Inflammatory macrophage (primary cell): Measurements from ENCODE around the gene P2RY6.

Experiments used
- DNase-seq, 2 donors: peaks; one replicate each; pipeline ENCODE4 v3.0.0-alpha.2; 2020 to 2022

The P2RY6 gene

DNA sequence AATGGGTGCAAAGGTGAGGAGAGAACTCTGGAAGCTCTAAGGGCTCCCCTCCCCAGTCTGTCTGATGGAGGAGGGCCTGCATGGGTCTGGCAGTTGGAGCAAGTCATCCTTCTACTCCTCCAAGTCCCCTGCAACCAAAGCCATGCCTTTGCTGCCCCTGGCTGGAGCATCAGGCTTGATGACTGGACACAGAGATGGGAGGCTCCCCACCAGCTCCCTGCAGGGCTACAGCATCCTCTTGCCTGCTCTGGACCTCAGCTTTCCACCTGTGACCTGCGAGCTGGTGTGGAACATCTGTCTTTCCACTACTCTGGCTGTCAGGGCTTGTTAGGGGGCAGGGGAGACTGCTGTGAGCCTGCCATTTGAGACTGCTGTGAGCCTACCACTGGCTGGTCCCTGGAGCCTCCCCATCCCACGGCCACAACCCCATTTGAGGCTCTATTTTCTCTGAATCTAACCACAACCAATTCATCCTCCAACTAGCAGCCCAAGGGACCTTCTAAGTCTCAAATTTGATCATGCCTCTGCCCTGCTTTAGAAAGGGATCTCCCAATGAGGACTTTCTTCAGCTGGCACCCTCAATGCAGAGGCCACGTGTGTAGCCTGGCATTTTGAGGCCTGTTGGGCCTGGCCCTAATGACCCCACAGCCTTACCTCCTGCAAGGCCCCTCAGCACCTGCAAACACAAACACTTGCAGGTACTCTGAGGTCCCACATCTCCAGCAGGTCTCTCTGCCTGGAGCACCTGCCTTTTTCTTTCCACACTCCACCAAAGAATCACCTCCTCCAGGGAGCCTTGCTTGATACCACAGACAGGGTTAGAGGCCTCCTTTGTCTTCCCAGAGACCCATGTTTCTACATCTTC is 9.9 kb downstream of the P2RY6 start:
- DNase-seq = no peak

DNA sequence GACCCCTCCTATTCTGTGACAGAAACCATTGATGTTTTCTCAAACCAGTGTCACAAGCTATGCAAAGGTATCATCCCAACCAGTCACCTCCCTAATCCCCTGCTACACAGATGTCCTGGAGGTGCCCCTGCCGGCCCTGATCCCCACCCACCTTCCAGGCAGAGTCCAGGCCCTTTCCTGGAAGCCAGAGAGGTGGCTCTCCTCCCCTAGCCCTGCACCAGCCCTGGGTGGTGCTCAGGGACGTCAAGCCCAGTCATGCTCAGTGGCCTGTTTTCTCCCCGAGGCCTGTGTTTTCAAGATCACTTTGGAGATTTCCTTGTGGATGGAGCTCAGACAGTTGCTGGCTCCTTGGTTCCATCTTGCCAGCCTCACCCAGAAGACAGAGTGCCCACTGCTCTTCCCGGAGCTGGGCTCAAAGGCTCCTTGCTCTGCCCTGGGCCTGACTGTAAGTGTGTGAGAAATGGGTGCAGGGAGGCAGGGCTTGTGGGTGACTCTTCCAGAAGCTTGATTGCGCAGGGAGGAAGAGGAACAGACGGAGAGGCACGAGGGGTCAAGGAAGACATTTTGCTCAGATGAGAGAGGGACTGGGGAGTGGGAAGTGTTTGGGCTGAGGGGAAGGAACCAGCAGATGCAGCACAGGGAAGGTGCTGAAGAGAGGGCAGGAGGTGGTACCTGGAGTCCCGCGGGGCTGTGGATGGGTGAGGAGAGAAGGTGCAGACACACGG is 11.3 kb downstream of the P2RY6 start:
- peak; percentile 82 to 84 for DNase-seq

DNA sequence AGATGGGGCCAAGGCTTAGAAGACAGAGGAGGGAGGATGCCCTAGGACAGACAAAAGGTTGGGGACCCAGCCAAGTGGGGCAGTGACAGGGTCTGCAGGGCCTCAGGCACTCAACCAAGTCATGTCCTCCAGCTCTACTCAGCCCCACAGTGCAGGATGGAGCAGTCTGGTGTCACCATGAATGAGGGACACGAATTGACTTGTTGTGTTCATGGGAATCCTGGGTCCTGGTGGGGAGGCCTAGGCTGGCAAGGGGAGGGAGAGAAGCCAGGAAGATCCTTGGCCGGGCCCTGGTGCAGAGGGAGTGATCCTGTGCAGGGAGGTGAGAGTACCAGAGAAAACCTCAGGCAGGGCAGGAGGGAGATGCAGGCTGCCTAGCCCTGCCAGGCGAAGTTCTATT is 12.0 kb downstream of the P2RY6 start:
- DNase-seq = no peak

DNA sequence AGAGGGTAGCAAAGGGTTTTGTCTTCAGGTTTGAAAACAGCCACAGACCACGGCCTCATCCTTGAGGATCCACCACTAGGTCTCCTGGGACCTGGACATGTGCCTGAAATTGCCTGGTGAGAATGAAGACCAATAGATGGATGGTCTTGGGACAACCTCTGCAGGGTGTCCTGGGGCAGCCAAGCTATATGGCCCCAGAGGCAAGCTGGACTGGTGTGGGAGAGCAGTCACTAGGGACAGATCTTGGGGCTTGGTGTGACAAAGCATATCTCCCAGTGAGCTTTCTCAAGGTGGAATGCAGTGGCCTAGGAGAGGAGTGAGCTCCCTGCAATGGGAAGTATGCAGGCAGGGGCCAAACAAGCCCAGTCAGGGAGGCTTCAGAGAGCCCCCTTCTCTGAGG is 13.6 kb downstream of the P2RY6 start:
- DNase-seq = no peak

DNA sequence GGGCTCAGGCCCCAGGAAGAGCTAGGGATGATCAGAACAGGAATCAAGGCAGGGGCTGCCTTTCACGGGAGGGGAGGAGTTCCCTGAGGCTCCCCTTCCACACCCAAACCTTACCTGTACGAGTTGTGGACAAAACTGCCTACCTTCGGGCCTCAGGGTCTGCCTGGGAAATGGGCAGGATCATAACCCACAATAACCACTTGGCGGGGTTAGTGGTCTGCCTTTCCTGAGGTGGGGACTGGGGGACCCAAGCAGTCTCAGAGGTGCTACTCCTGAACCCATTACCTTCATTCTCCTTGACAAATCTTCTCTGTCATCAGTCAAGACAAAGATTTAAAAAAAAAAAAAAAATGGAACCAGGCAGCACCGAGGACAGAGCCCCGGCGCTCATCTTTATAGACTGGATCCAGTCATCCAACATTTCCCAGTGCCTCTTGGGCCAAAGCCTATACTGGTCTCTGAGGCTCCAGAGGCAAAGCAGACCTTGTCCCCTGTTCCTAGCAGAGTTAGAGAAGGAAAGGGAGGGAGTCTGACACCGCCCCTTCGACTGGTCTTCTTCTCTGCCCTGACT is 14.2 kb downstream of the P2RY6 start:
- no peak for DNase-seq

DNA sequence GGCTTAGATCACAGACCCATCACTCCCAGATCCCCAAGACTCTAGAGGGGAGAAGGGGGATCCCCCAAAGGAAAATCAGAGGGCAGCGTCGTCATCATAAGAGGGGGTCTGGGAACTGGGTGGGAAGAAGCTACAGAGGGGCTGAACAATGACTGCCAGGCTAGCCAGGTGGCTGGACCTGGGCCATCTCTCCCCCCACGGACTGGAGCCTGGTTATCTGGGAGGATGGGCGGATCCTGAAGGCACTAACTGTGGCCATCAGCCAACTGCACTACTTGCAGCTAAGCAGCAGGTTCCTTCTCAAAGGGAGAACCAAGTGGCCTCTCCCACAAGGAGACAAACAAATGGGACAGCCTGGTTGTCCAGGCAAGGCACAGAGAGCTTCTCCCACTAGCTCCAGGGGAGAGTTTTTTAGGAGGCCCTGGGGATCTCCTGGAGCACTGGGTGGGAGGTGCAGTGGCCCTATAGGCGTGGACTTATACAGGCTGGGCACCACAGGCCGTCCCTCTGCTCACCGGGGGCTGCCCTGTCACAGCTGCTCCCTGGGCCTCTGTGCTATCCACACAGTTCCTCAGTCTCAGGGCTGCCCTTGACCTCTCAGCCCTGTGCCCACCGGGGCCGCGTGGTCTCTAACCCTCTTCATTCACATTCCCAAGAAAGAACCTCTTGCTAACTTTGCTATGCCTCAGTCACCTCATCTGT is 15.4 kb downstream of the P2RY6 start:
- DNase-seq = peak in 1 of 2 donors; percentile 28

DNA sequence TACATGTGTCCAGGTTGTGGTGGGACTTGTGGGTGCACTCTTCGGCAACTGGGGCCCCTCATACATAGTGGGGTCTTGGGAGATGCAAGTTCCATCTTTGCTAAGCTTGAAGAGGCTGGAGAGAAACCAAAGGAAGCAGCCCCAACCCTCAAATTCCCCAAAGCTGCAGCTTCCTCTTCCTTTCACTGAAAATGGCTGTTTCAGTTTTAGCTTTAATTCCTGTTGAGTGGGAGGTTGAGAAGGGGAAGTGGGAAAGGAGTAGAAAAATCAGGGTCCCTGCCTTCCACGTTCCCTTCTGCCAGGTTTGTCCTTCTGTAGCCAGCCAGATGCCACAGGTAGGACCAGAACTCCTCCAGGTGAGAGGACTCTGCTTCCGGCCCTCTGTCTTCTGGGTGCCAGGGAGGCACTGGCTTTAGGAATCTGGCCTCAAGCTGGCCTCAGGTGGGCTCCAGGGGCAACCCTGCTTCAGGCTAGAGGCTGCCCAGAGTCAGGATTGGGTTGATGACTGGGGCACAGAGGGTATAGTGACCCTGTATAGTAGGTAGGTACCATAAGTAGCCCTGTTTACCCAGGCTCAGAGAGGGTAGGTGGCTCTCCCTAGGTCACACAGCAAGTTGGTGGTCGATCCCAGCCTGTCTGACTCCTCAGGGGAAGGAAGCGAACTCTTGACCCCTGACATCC is 16.2 kb downstream of the P2RY6 start:
- peak; percentile 75 to 84 for DNase-seq

DNA sequence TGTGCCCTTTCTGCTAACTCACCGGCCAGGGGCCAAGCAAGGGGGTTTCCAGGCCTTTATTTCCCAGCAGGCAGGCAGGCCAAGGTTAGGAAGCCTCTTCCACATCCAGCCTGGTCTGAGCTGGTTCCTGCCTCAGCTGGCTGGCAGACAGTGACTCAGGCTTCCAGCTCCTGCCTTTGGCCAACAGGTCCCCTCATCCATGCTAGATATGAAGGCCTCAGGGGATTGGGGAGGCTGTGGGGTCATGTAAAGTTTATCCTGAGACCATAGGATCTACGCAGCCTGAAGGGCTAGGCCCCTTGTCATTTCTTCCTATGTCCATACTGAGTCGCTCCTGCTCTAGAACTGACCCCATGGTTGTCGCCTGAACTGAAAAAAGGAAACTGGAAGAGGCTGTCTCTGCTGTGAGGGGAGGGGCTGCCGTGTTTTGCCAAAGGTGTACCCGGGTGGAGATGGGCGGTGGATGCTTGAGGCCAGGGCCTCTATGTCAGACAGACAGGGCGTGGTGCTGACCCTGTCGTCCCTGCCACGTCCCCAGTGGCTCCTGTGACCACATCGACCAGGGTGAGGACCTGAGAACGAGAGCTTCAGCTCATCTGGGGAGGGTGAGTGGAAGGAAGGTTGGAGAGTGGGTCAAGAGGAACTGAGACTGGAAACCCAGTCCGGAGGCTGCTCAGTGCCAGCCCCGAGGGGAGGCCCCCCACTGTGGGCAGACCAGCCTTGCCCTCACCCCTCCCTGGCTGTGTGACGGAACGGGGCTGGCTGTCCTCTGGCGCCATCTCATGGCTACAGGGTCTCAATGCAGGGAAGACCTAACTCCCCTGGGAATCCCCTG is 17.0 kb downstream of the P2RY6 start:
- DNase-seq = peak; percentile 62 to 68

DNA sequence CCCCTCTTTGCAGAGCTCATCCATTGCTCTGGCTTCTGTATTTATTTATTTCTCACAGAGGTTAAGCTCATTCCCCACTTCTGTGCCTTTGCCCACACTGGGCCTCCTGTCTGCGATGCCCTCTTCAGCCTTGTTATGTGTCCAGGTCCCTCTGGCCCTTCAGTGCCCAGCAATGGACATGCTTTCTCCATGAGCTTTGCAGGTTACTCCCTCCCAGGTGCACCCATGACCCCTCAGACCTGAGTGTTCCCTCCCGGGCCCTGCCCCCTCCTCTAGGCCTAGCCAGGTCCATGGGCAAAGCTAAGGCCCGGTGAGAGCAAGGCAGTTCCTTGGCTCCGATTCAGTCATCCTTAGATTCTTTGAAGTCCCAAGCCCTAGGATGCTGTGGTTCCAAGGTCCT is 18.4 kb downstream of the P2RY6 start:
- no peak for DNase-seq

DNA sequence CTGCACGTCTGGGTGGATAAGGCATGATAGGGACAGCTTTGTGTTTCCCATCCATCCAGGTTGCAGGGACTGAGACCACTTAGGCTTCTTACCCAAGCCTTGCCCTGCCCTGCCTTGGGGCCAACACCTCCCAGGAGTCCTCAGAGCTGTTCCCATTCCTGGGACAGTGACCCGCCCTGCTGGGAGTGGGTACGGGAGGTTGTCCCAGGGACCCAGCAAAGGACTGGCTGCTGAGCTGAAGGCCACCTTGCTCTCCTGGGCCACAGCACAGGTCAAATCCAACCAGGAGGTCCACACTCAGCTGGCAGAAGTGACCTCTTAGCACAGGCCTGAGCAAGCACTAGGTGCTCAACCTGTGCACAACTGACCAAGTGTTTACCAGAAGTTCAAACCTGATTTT is 19.1 kb downstream of the P2RY6 start:
- no peak for DNase-seq

DNA sequence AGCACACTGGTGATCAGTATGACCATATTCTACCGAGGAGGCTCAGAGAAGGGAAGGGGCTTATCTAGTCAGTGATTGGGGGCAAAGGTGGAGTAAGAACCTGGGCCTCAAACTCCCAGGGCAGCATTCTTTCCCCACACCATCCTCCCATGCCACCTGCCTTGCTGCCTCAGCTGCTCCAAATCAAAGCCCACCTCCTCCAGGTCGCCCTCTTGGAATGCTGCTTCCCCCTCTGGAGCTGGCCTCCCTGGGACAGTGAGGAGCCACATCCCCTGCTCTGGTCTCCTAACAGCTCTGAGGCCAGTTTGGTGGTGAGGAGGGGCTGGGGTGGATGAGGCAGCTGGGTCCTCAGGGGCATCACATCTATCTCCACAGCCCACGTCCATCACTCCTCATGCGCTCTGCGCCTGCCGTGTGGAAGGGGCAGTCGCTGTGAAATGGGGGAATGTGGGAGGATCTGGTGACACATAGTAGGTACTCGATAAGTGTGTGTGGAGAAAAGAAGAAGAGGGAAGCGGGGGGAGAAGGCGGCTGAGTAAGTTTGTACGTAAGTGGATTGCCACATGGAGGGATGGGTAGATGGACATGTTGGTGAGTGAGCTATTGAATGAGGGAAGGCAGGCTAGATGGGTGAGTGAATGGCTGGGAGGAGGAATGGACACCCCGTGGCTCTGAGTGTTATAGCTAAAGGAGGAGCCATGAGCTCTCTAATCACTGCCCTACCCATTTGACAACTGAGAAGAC is 19.8 kb downstream of the P2RY6 start:
- DNase-seq = peak; percentile 35 to 43

DNA sequence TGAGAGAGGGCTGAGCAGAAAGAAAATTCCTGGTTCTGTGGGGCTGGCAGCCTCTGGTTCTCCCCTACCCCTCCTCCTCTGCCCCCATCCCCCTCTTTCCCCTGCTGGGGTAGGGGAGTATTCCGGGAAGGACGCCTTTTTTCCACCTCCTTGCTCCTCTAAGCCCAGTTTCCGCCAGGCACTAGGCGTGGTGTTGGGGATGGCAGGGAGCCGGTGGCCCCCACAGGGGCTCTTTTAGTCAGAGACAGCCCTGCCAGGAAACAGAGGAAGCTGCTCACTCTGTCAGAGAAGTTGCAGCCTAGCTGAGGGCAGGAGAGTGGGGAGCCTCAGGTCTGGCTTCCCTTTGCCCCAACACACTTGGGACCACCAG is 20.4 kb downstream of the P2RY6 start:
- no peak for DNase-seq

DNA sequence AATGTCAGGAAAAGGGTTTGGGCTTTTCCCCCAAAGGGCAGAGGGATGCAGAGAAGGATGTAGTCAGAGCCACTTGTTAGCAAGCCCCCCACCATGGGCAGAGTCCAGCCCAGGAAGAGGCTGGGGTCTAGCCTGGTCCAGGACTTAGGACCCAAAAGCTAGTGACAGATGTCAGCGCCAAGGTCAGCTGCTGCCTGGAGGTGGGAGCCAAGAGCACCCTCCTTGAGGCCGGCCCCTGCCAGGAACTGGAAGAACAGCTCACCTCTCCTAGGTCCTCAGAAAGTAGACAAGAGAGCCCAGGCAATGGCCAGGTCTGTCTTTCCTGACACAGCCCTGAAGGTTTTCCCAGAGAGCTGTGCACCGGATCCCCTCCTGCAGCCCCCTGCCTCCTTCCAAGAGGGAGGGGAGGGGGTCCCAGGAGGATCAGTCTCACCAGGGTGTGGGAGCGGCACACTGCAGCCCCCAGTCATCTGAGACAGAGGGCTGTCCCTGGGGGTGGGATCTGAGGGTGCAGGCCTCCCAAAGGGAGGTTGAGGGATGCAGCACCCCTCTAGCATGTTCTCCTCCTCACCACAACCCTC is 21.3 kb downstream of the P2RY6 start:
- no peak for DNase-seq

DNA sequence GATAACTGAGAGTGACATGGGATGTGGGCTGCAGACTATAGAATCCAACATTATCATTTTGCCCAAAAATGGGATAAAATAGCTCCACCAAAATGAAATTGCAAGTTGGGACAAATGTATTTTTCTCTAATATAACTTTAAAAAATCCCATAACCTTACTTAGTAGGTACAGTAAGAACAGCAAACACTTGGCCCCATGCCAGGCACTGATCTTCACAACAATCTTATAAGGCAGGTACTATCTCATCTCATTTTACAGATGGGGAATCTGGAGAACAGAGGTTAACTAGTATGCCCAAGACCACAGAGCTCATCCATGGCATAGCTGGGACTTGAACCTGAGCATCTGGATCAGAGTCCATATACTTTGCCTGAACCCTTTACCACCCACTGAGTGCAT is 22.5 kb downstream of the P2RY6 start:
- no peak for DNase-seq

DNA sequence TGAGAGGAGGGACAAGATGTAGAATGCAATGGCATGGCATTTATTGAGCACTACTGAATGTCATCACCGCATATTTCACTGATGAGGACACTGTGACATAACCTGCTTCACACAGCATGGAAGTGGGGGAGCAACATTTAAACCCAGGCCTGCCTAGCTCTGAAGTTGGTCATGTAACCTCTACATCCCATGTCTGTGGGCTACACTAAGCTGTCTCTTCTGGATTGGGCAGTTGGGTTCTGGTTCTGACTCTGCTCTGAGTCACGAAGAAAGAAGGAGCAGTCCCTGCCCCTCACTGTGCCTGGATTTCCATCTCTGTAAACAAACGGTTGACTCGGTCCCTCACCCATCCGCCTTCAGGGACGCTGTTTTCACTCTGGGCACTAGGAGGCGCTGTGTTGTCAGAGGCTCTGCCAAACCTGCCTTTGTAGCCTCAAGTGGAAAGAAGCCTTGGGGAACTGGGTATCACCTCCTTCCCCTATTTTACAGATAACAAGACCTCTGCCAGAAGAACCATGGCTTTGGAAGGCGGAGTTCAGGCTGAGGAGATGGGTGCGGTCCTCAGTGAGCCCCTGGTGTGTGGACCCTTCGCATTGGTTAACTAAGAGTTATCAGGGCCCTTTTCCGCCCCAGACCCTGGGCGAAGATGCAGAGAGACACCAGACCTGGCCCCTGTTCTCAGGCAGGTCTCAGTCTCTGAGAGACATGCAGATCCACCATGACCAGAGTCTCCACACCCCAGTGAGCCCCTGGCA is 23.3 kb downstream of the P2RY6 start:
- DNase-seq = peak; percentile 88 to 91

DNA sequence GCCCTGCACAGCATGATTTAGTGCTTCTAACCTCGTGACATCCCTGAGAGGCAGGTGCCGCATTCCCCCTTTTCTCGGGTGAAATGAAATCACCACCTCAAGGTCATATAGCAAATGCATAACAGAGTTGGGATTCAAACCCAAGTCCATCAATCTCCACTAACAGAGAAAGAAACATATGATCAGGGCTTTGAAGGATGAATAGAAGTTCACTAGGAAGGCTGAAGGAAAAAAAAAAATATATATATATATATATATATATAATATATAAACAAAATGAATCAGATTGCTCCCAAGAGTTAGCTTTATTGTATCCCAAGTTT is 23.8 kb downstream of the P2RY6 start:
- no peak for DNase-seq

DNA sequence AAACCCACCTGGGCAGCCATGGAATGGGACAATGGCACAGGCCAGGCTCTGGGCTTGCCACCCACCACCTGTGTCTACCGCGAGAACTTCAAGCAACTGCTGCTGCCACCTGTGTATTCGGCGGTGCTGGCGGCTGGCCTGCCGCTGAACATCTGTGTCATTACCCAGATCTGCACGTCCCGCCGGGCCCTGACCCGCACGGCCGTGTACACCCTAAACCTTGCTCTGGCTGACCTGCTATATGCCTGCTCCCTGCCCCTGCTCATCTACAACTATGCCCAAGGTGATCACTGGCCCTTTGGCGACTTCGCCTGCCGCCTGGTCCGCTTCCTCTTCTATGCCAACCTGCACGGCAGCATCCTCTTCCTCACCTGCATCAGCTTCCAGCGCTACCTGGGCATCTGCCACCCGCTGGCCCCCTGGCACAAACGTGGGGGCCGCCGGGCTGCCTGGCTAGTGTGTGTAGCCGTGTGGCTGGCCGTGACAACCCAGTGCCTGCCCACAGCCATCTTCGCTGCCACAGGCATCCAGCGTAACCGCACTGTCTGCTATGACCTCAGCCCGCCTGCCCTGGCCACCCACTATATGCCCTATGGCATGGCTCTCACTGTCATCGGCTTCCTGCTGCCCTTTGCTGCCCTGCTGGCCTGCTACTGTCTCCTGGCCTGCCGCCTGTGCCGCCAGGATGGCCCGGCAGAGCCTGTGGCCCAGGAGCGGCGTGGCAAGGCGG is 24.5 kb downstream of the P2RY6 start:
- no peak for DNase-seq

DNA sequence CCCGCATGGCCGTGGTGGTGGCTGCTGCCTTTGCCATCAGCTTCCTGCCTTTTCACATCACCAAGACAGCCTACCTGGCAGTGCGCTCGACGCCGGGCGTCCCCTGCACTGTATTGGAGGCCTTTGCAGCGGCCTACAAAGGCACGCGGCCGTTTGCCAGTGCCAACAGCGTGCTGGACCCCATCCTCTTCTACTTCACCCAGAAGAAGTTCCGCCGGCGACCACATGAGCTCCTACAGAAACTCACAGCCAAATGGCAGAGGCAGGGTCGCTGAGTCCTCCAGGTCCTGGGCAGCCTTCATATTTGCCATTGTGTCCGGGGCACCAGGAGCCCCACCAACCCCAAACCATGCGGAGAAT is 25.1 kb downstream of the P2RY6 start:
- no peak for DNase-seq

DNA sequence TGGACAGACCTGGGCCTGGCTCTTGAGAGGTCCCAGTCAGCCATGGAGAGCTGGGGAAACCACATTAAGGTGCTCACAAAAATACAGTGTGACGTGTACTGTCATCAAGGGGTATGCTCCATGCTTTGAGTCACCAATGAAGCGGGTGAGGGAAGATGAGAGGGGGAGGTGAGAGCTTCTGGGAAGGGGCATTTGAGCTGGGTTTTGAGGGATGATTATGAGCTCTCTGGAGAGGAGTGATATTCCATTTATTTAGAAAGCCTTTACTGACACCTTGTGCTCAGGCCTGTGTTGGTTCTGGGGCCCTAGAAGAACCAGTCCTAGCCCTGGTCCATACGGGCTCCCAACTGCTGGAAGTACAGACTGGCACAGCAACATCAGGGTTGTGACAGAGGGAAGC is 25.6 kb downstream of the P2RY6 start:
- no peak for DNase-seq
